NAMALWA (cell line): ENCODE measurements around the gene ICA1L.
"Not testable (repeated sequence)": the region's sequence is repeated elsewhere in the genome, so short reads cannot be mapped to it uniquely, and the experiment has no call there.

ENCODE experiments used
- DNase-seq: peaks from one replicate; pipeline ENCODE4 v3.0.0-alpha.2; 2015; ENCODE audit warnings: low spot score

The ICA1L gene

GRCh38 chr2:202847693-202848524 lies 23.7 kb downstream of the ICA1L start:
- no peak for DNase-seq

GRCh38 chr2:202844656-202845055 lies 26.9 kb downstream of the ICA1L start:
- DNase-seq = no peak

GRCh38 chr2:202842690-202843089 lies 28.9 kb downstream of the ICA1L start:
- no peak for DNase-seq

GRCh38 chr2:202841090-202841867 lies 30.3 kb downstream of the ICA1L start:
- no peak for DNase-seq

GRCh38 chr2:202831242-202832220 lies 40.0 kb downstream of the ICA1L start:
- DNase-seq = peak; percentile 86

- no peak for DNase-seq
Observed at GRCh38 chr2:202824901-202825300, 46.7 kb downstream of the ICA1L start.

- DNase-seq = no peak
Observed at GRCh38 chr2:202822411-202822810, 49.2 kb downstream of the ICA1L start.

GRCh38 chr2:202821206-202822160 lies 50.1 kb downstream of the ICA1L start:
- peak; percentile 43 for DNase-seq

GRCh38 chr2:202818321-202818720 lies 53.2 kb downstream of the ICA1L start:
- DNase-seq = no peak

- DNase-seq = no peak
Observed at GRCh38 chr2:202817771-202818170, 53.8 kb downstream of the ICA1L start.

GRCh38 chr2:202815548-202816360 lies 55.8 kb downstream of the ICA1L start:
- no peak for DNase-seq

GRCh38 chr2:202814226-202814625 lies 57.3 kb downstream of the ICA1L start:
- no peak for DNase-seq

GRCh38 chr2:202813387-202813786 lies 58.2 kb downstream of the ICA1L start:
- DNase-seq = no peak

- DNase-seq = no peak
Observed at GRCh38 chr2:202808754-202809153, 62.8 kb downstream of the ICA1L start.

GRCh38 chr2:202807431-202808138 lies 64.0 kb downstream of the ICA1L start:
- DNase-seq = not testable (repeated sequence)

GRCh38 chr2:202805911-202806310 lies 65.7 kb downstream of the ICA1L start:
- DNase-seq = not testable (repeated sequence)

- no peak for DNase-seq
Observed at GRCh38 chr2:202797944-202798343, 73.6 kb downstream of the ICA1L start.

GRCh38 chr2:202790676-202791075 lies 80.9 kb downstream of the ICA1L start:
- no peak for DNase-seq

GRCh38 chr2:202786842-202787241 lies 84.7 kb downstream of the ICA1L start:
- DNase-seq = no peak
